ENCODE data around the gene EWSR1.
A peak's percentile ranks its signal among the peaks of the same experiment; 100 is the strongest.
"Not testable (repeated sequence)": the region's sequence is repeated elsewhere in the genome, so short reads cannot be mapped to it uniquely, and the experiment has no call there.

The EWSR1 gene

GRCh38 chr22:29267858-29268510 lies at the start of gene EWSR1, which contains the start of gene RHBDD3:
TSS of gene EWSR1 (plus strand) at chr22:29268268. CDS start at chr22:29268337, 69 bp downstream.
TSS of gene RHBDD3 (minus strand) at chr22:29267981. CDS start at chr22:29265626, 2,355 bp downstream.
- DNase-seq: peak; percentile 84 to 92

- no peak for DNase-seq
Observed at GRCh38 chr22:29218758-29219408, 49.2 kb upstream of the EWSR1 start.

- DNase-seq: not testable (repeated sequence)
Observed at GRCh38 chr22:29219409-29219782, 48.7 kb upstream of the EWSR1 start.

- no peak for DNase-seq
Observed at GRCh38 chr22:29219881-29220670, 48.0 kb upstream of the EWSR1 start.

- no peak for DNase-seq
Observed at GRCh38 chr22:29224121-29224858, 43.8 kb upstream of the EWSR1 start.

- no peak for DNase-seq
Observed at GRCh38 chr22:29224859-29225410, 43.1 kb upstream of the EWSR1 start.

GRCh38 chr22:29225422-29226090 lies 42.5 kb upstream of the EWSR1 start:
- no peak for DNase-seq

- DNase-seq: no peak
Observed at GRCh38 chr22:29226351-29226981, 41.6 kb upstream of the EWSR1 start.

- no peak for DNase-seq
Observed at GRCh38 chr22:29230972-29231875, 36.8 kb upstream of the EWSR1 start.

- no peak for DNase-seq
Observed at GRCh38 chr22:29231971-29232959, 35.8 kb upstream of the EWSR1 start.

- DNase-seq: no peak
Observed at GRCh38 chr22:29233277-29233877, 34.7 kb upstream of the EWSR1 start.

GRCh38 chr22:29240481-29240880 lies 27.6 kb upstream of the EWSR1 start:
- not testable (repeated sequence) for DNase-seq

GRCh38 chr22:29243874-29244446 lies 24.1 kb upstream of the EWSR1 start:
- no peak for DNase-seq

GRCh38 chr22:29244785-29245625 lies 23.1 kb upstream of the EWSR1 start:
- DNase-seq: no peak

GRCh38 chr22:29245626-29246385 lies 22.3 kb upstream of the EWSR1 start:
- DNase-seq: peak in 1 of 2 experiments; percentile 26

- not testable (repeated sequence) for DNase-seq
Observed at GRCh38 chr22:29247891-29248290, 20.2 kb upstream of the EWSR1 start.

- no peak for DNase-seq
Observed at GRCh38 chr22:29251265-29251664, 16.8 kb upstream of the EWSR1 start.

Data from NCI-H526 (cell line).